GM19328 (cell line): ENCODE data around the gene BCAM.
"Not testable (repeated sequence)": the region's sequence is repeated elsewhere in the genome, so short reads cannot be mapped to it uniquely, and the experiment has no call there.

Experiments
- ATAC-seq: cut with Tn5 transposase; IDR thresholded peaks from one replicate; pipeline ENCODE4 v1.9.1; 2021; ENCODE audit warnings: mild to moderate bottlenecking, moderate library complexity; ENCODE audit not compliant: unreplicated experiment

BCAM gene

GRCh38 chr19:44808463-44809371 lies at the start of gene BCAM:
BCAM (plus strand) TSS chr19:44809103; CDS start chr19:44809125, 22 bp downstream.
- ATAC-seq = no peak

- no peak for ATAC-seq
Measured at GRCh38 chr19:44762038-44762437, 46.9 kb upstream of the BCAM start.

- no peak for ATAC-seq
Measured at GRCh38 chr19:44765033-44765948, 43.6 kb upstream of the BCAM start.

GRCh38 chr19:44765949-44766335 lies 43.0 kb upstream of the BCAM start:
- no peak for ATAC-seq

GRCh38 chr19:44767295-44768180 lies 41.4 kb upstream of the BCAM start:
- no peak for ATAC-seq

GRCh38 chr19:44770550-44771257 lies 38.2 kb upstream of the BCAM start:
- ATAC-seq = peak; percentile 98

- ATAC-seq = not testable (repeated sequence)
Measured at GRCh38 chr19:44772144-44772543, 36.8 kb upstream of the BCAM start.

- ATAC-seq = no peak
Measured at GRCh38 chr19:44772959-44773358, 35.9 kb upstream of the BCAM start.

- ATAC-seq = no peak
Measured at GRCh38 chr19:44775676-44776240, 33.1 kb upstream of the BCAM start.

- ATAC-seq = no peak
Measured at GRCh38 chr19:44776402-44777096, 32.4 kb upstream of the BCAM start.

GRCh38 chr19:44777715-44778347 lies 31.1 kb upstream of the BCAM start, which contains the start of gene CBLC:
CBLC (plus strand) TSS chr19:44777890; CDS start chr19:44777932, 42 bp downstream.
- no peak for ATAC-seq

GRCh38 chr19:44779150-44779549 lies 29.8 kb upstream of the BCAM start:
- ATAC-seq = no peak

- ATAC-seq = not testable (repeated sequence)
Measured at GRCh38 chr19:44781694-44782093, 27.2 kb upstream of the BCAM start.

GRCh38 chr19:44782729-44783128 lies 26.2 kb upstream of the BCAM start:
- no peak for ATAC-seq

- ATAC-seq = no peak
Measured at GRCh38 chr19:44783545-44783944, 25.4 kb upstream of the BCAM start.

- no peak for ATAC-seq
Measured at GRCh38 chr19:44785271-44785670, 23.6 kb upstream of the BCAM start.

GRCh38 chr19:44785993-44786392 lies 22.9 kb upstream of the BCAM start:
- ATAC-seq = no peak

- ATAC-seq = no peak
Measured at GRCh38 chr19:44788971-44789370, 19.9 kb upstream of the BCAM start.
